ENCODE measurements around the gene SORBS2.

Gene SORBS2

DNA sequence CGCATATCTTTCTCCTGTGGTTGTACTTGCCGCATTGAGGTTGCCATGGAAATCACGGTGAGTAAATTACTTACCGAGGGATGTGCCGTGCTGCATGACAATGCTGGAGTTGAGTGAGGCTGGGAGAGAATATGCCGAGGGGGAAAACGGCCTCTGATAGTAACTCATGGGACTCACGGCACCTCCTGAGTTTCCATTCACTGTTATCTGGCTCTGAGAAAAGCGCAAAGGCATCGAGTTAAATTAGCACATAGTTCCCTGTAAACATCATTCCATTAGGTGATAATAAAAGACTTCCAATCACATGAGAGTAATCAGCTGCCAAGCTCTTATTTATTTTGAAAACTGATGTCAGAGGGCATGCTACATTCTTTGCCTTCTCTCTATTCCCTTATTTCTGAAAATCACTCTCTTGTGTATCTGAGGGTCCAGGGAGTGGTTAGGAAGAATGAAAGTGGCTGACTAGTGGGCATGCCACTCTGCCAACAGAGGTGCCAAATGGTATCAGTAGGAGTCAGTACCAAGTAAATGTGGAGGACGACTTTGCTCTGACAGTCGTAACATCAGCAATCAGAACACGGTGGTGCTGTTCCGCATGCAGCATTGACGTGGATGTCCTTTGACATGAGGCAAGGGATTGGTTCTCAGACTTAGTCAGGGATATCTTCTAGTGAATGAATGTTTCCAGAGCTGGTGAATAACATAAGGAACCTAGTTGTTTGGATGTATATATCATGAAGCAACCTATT is 149.8 kb downstream of the SORBS2 start:
- H3K9me3 Mint-ChIP-seq, result no peaks in the 10 kb centered on the region
- no peak for ATAC-seq
- no peak overlapping the region for H3K27ac Mint-ChIP-seq
- H3K36me3 Mint-ChIP-seq, result no peaks in the 10 kb centered on the region
- H3K27me3 Mint-ChIP-seq, result peaks cover 30% of the 10 kb centered on the region
- no peak overlapping the region for H3K4me3 Mint-ChIP-seq
- no peaks in the 10 kb centered on the region for H3K4me1 Mint-ChIP-seq

- H3K27ac Mint-ChIP-seq, result no peak overlapping the region
- no peaks in the 10 kb centered on the region for H3K4me1 Mint-ChIP-seq
Measured at GRCh38 chr4:185660340-185660739, 151.7 kb downstream of the SORBS2 start.

GRCh38 chr4:185657699-185658098 is 154.3 kb downstream of the SORBS2 start:
- peaks cover 17% of the 10 kb centered on the region for H3K27me3 Mint-ChIP-seq
- no peaks in the 10 kb centered on the region for H3K4me1 Mint-ChIP-seq
- H3K9me3 Mint-ChIP-seq, result no peaks in the 10 kb centered on the region
- H3K4me3 Mint-ChIP-seq, result no peak overlapping the region
- ATAC-seq, result no peak
- no peak overlapping the region for H3K27ac Mint-ChIP-seq
- H3K36me3 Mint-ChIP-seq, result no peaks in the 10 kb centered on the region

More at GRCh38 chr4:185660340-185660739, 151.7 kb downstream of the SORBS2 start:
- Mint-ChIP-seq H3K27me3 (peaks cover 21% of the 10 kb centered on the region), H3K36me3 (no peaks in the 10 kb centered on the region), H3K9me3 (no peaks in the 10 kb centered on the region), H3K4me3 (no peak overlapping the region)
- ATAC-seq, result no peak

DNA sequence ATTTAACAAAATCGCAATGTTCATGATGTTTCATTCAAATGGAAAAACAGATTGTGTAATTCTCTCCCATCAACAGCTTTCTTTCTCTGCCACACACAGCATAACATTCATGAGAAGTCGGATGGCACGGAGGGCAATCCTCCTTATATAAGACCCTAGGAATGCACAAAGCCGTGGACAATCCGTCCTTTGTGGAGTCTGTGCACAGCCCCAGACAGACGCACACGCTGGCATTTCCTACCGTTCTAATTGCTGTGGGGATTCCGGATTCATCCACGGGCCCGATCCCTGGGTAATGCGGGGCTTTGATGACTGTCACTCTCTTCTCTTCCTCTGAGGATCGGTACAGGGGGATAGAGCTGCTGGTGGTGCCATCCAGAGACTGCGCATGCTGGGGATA is 154.8 kb downstream of the SORBS2 start:
- no peak overlapping the region for H3K27ac Mint-ChIP-seq
- H3K9me3 Mint-ChIP-seq, result no peaks in the 10 kb centered on the region
- peaks cover 17% of the 10 kb centered on the region for H3K27me3 Mint-ChIP-seq
- no peak overlapping the region for H3K4me3 Mint-ChIP-seq
- no peaks in the 10 kb centered on the region for H3K4me1 Mint-ChIP-seq
- no peaks in the 10 kb centered on the region for H3K36me3 Mint-ChIP-seq
- ATAC-seq, result no peak

DNA sequence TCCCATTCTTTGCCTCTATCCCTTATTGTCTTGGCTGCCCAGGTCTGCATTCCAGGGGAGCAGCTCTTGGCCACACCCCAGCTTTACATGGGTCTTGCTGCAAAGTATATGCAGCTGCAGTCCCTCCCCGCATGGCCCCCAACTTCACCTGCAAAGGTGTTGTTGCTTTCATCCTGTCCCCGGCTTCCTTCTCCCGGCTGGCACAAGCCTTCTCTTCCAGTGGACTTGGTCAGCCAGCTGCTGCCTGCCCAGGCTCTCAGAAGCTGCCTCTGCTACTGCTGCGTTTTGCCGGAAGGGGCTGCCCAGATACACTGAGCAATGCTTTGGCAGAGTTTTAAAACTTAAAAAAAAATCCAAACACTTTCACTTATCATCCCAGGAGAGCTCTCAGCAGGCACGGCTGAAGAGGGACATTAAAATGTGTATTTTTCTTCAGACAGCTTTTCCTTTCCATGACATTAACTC is 155.5 kb downstream of the SORBS2 start:
- no peak for ATAC-seq
- no peaks in the 10 kb centered on the region for H3K4me1 Mint-ChIP-seq
- H3K9me3 Mint-ChIP-seq, result no peaks in the 10 kb centered on the region
- peaks cover 17% of the 10 kb centered on the region for H3K27me3 Mint-ChIP-seq
- H3K27ac Mint-ChIP-seq, result no peak overlapping the region
- H3K4me3 Mint-ChIP-seq, result no peak overlapping the region
- no peaks in the 10 kb centered on the region for H3K36me3 Mint-ChIP-seq

DNA sequence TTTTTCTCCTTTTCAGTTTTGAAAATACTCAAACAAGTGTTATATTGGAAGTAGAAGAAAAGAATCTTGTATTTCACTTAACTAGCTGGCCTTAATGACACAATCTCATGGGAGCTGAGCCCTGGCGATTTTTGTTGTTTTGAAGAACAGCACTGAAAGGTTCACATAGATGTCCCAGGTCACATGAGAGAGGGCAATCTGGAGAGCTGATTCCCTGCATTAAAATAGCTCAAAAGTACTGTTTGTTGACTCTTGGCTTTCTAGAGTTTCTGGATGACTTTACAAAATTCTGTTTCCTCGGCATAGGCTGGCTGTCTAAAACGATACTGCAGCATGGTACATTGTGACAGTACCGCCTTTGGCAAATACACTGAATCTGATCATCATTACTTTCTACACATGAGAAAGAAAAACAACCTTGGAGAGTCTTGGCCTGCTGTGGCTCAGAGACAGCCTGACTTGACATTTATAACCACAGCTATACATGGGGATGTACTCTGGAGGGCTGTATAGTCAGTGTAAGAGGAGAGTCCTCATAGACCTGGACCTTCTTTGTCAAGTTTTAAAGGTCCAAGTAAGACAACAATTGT is 156.9 kb downstream of the SORBS2 start:
- H3K9me3 Mint-ChIP-seq, result no peaks in the 10 kb centered on the region
- no peaks in the 10 kb centered on the region for H3K36me3 Mint-ChIP-seq
- H3K27me3 Mint-ChIP-seq, result peaks cover 17% of the 10 kb centered on the region
- H3K4me1 Mint-ChIP-seq, result no peaks in the 10 kb centered on the region
- no peak overlapping the region for H3K4me3 Mint-ChIP-seq
- H3K27ac Mint-ChIP-seq, result no peak overlapping the region
- ATAC-seq, result no peak

GRCh38 chr4:185654311-185654710 is 157.7 kb downstream of the SORBS2 start:
- Mint-ChIP-seq H3K9me3 (no peaks in the 10 kb centered on the region), H3K27me3 (peaks cover 11% of the 10 kb centered on the region), H3K4me3 (no peak overlapping the region), H3K36me3 (no peaks in the 10 kb centered on the region), H3K27ac (no peak overlapping the region), H3K4me1 (no peaks in the 10 kb centered on the region)
- no peak for ATAC-seq

DNA sequence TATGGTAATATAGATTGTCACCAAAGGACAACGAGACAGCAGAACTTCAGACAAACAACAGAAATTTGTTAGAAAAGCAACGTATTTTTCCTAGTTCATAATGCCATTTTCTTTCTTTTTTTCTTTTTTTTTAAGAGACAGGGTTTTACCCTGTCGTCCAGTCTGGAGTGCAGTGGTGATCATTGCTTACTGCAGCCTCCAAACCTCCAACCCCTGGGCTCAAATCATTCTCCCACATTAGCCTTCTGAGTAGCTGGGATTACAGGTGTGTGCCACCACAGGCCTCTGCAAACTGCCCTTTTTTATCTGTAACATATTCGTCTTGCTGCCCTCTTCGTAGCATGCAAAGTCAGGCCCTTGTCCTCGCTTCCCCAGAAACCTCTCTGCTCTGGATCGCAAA is 160.1 kb downstream of the SORBS2 start:
- no peaks in the 10 kb centered on the region for H3K36me3 Mint-ChIP-seq
- no peaks in the 10 kb centered on the region for H3K9me3 Mint-ChIP-seq
- no peak overlapping the region for H3K27ac Mint-ChIP-seq
- H3K4me1 Mint-ChIP-seq, result no peaks in the 10 kb centered on the region
- peaks cover 14% of the 10 kb centered on the region for H3K27me3 Mint-ChIP-seq
- H3K4me3 Mint-ChIP-seq, result no peak overlapping the region
- no peak for ATAC-seq

- Mint-ChIP-seq H3K27ac (no peak overlapping the region), H3K36me3 (no peaks in the 10 kb centered on the region)
- no peak for ATAC-seq
Measured at GRCh38 chr4:185651137-185651677, 160.8 kb downstream of the SORBS2 start.

DNA sequence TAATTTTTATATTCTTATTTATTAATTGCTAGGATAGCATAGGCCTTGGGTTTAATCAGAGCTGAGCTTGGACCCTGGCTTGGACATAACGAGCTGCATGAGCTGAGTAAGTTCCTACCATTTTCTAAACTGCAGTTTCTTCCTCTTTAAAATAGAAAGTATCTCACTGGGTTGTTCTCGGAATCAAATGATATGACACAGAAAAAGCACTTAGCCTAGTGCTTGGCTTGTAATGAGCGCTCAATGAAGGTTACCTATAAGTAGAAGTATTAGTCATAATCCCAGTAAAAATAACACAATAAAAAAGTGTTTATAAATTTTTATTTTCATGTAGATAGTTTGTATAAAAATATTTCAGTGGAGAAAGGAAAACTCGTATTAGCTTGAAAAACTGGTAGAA is 163.4 kb downstream of the SORBS2 start:
- no peak overlapping the region for H3K4me3 Mint-ChIP-seq
- H3K9me3 Mint-ChIP-seq, result no peaks in the 10 kb centered on the region
- no peaks in the 10 kb centered on the region for H3K4me1 Mint-ChIP-seq
- no peaks in the 10 kb centered on the region for H3K36me3 Mint-ChIP-seq
- no peak for ATAC-seq
- H3K27ac Mint-ChIP-seq, result no peak overlapping the region
- H3K27me3 Mint-ChIP-seq, result peaks cover 20% of the 10 kb centered on the region

More at GRCh38 chr4:185651137-185651677, 160.8 kb downstream of the SORBS2 start:
- H3K4me3 Mint-ChIP-seq, result no peak overlapping the region
- H3K9me3 Mint-ChIP-seq, result no peaks in the 10 kb centered on the region
- peaks cover 11% of the 10 kb centered on the region for H3K27me3 Mint-ChIP-seq
- no peaks in the 10 kb centered on the region for H3K4me1 Mint-ChIP-seq

DNA sequence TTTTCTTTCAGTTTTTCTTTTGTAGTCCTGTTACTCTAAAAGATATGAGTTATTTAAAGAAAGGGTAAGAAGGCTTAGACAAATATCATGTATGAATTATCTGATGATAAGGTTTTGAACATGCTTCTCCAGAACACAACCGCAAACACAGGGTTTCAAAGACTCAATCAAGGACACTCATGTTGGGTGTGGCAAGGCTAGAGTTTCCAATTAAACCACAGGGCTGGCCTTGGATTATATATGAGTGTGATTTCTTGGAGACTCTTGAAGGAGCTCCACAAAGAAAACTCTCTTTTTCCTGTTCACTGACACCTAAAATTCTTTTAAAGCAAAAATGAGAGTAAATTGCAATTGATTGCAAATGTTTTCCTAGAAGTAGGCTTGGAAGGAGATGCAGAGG is 166.6 kb downstream of the SORBS2 start:
- no peak for ATAC-seq
- Mint-ChIP-seq H3K27ac (no peak overlapping the region), H3K4me3 (no peak overlapping the region), H3K27me3 (peaks cover 31% of the 10 kb centered on the region), H3K36me3 (no peaks in the 10 kb centered on the region), H3K9me3 (no peaks in the 10 kb centered on the region), H3K4me1 (no peaks in the 10 kb centered on the region)

DNA sequence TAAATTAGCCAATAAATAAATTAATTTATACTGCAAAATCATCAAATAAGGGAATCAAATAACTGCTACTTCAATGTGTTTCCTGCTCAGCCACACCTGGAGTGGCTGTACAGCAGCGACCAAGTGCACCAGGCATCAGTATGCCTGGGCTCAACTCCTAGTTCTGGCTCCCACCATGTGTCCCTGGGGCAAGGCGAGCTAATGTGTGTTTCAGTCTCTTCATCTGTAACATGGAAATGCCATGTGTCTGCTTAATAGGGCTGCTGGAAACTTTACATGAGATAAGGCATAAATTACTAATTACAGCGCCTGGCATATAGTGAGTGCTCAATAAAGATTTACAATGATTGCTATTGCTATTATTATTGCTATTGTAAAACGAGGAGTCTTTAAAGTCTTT is 167.6 kb downstream of the SORBS2 start:
- Mint-ChIP-seq H3K4me1 (no peaks in the 10 kb centered on the region), H3K9me3 (no peaks in the 10 kb centered on the region), H3K4me3 (no peak overlapping the region), H3K27me3 (peaks cover 31% of the 10 kb centered on the region), H3K36me3 (no peaks in the 10 kb centered on the region), H3K27ac (no peak overlapping the region)
- no peak for ATAC-seq

DNA sequence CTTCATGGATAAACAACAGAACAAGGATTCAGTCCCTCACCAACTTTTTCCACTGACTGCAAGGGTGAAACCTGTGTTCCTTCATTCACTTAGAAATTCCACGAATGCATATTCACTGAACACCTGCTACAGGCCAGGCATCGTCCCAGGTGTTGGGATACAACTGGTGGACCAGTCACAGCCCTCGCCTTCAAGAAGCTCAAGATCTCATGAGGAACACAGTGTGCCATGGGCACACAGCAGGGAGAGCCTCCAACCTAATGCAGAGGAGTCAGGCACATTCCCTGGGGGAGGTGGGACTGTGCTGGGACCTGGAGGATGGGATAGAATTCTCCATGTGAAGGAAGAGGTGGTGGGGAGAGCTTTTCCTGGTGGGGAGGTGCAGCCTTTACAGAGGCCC is 169.1 kb downstream of the SORBS2 start:
- peaks cover 12% of the 10 kb centered on the region for H3K4me1 Mint-ChIP-seq
- H3K27ac Mint-ChIP-seq, result no peak overlapping the region
- H3K36me3 Mint-ChIP-seq, result no peaks in the 10 kb centered on the region
- ATAC-seq, result peak; percentile 16
- no peak overlapping the region for H3K4me3 Mint-ChIP-seq
- H3K27me3 Mint-ChIP-seq, result peaks cover 45% of the 10 kb centered on the region
- H3K9me3 Mint-ChIP-seq, result no peaks in the 10 kb centered on the region

- peaks cover 12% of the 10 kb centered on the region for H3K4me1 Mint-ChIP-seq
- no peak for ATAC-seq
- peaks cover 39% of the 10 kb centered on the region for H3K27me3 Mint-ChIP-seq
- no peak overlapping the region for H3K4me3 Mint-ChIP-seq
- H3K27ac Mint-ChIP-seq, result no peak overlapping the region
- no peaks in the 10 kb centered on the region for H3K36me3 Mint-ChIP-seq
- H3K9me3 Mint-ChIP-seq, result no peaks in the 10 kb centered on the region
Measured at GRCh38 chr4:185640811-185641675, 171.0 kb downstream of the SORBS2 start.

DNA sequence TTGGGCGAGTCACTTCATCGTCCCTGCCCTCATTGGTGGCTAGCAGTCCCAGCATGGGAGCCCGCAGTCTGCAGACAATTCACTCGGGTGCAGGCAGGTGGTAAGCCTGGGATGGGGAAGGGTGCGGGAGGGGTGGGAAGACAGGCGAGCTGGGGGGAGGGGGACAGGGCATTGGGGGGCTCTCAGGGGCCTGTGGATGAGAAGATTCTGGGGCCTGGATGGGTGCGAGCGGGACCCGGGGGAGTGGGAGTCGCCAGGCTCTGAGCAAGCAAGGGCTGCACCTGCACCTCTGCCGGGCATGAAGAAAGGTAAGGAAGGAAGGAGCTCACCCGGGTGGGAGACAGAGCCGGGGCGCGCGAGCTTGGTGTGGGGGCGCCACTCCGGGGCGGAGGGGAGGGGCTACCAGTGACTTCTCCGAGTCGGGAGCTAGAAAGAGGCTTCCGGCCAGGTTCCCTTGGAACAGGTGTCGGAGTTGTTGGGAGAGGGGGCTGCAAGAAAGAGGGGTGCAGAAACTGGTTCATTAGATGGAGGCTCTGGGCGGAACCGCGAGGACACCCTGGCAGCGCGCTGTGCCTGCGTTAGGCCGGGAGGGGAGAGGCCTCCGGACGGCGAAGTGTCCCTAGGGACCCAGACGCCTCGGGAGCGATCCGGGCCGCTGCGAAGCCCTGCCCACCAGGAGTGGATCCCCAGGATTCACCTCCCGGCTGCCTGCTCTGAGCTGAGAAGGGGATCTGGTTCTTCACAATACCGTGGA is 173.3 kb downstream of the SORBS2 start:
- Mint-ChIP-seq H3K27ac (no peak overlapping the region), H3K9me3 (no peaks in the 10 kb centered on the region), H3K36me3 (no peaks in the 10 kb centered on the region), H3K4me1 (peaks cover 12% of the 10 kb centered on the region), H3K4me3 (no peak overlapping the region), H3K27me3 (peaks cover 35% of the 10 kb centered on the region)
- peak; percentile 47 for ATAC-seq

Data from stimulated activated memory B cell treated with anti-CD40 and anti-IgM and Interleukin-4, amounts not matched to agents 10 μg/mL and 1 μg/mL and 100 μg/mL, for 72 hours (primary cell).